ENCODE measurements around the gene PRR5L.

GRCh38 chr11:36373016-36374010 lies 77.2 kb downstream of the PRR5L start:
- TF ChIP-seq CTCF (IDR thresholded peaks at IDR 0.05; ENCODE audit: insufficient read depth, low read length, poor library complexity, severe bottlenecking) (no peak), EZH2phosphoT487 (conservative IDR thresholded peaks at IDR 0.05; ENCODE audit: low read length) (no peak)

Measured in SU-DHL-6 (cell line).